HK-2 (cell line): ENCODE measurements around the gene KIAA2012.

Source experiments
- DNase-seq: peaks from one replicate; pipeline ENCODE4 v3.0.0-alpha.2; 2018; ENCODE audit not compliant: unreplicated experiment

KIAA2012 gene

DNA sequence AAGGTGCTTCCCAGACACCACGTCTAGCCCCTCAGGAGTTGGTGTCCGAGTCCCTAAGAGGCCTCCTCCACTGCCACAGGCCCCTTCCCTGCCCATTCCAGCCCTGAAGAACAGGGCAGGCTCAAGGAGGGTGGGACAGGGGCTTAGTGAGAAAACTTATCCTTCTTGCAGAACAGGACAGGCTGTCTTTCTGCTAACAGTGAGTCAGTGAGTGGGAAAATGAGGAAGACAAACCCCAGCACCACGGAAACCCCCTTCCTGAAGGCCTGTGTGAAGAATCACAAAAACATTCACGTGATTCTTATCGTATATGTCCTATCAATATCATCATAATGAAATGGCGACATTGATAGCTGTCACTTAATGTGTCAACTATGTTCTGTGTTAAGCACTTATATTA, 29.6 kb upstream of the KIAA2012 start:
- no peak for DNase-seq

DNA sequence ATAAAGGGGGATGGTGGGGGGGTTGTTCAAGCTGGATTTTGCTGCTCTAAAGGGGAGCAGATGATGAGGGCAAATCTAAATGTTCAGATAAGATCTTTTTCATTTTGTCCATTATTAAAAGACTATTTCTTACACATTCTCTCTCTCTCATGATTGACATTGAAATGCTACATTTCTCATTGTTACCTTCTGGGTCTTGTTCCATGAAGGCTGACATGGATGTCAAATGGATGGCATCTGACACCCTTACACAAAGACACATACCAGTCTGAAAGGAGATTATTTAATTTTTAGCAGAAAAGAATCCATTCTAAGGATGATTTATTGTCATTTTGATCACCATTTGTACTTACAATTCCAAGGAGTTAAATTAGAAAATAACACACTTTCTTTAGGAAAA, 28.3 kb upstream of the KIAA2012 start:
- no peak for DNase-seq

DNA sequence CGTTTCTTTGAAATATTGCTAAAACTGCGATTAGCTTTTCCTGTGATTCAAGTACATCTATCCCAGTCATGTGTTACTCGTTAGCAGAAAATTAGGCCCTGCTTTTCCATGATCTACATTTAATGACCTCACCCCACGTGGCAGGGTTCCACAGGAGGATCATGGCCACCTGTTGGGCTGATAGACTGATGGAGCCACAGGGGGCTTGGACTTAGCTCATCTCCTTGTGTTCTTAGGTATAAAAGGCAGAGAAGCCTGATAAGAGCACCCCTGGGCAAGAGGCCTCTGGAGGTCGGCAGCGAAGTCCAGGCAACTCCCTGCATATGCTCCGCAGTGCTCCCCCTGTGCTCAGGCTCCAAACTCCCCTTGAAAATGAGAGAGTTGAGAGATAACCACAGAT, 26.5 kb upstream of the KIAA2012 start:
- DNase-seq, result no peak

DNA sequence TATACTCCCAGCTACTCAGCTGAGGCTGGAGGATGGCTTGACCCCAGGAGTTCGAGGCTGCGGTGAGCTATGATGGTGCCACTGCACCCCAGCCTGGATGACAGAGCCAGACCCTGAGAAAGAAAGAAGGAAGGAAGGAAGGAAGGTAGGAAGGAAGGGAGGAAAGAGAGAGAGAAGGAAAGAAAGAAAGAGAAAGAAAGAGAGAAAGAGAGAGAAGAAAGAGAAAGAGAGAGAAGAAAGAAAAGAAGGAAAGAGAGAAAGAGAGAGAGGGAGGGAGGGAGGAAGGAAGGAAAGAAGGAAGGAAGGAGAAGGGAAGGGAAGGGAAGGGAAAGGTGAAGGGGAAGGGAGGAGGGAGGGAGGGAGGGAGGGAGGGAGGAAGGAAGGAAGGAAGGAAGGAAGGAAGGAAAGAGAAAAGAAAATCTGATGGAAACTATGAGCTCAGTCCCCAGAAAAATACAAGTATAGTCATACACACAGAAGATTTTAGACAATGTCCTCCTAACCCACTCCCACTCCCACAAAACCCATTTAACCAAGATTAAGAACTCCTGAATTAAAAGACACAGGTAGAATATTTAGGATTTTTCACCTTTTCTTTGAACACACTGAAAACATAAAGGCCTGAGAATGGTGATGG, 23.8 kb upstream of the KIAA2012 start:
- DNase-seq, result no peak

DNA sequence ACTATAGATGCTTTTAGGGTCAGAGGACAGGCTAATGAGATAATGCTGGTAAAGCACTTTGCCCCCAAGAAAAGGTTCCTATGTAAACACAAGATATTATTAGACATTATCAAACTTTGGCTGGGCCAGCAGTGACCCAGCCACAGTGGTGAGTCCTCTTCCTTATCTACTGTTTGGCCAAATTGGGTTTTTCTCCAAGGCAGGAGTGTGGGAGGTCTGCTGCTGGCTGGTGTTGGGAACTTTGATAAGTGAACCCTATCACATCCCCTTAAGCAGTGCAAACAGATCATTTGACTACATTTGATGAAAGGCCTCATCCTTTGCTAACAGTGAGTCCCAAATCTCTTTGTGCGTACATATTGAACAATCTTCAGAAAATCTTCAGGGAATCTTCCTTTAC, 23.2 kb upstream of the KIAA2012 start:
- no peak for DNase-seq

DNA sequence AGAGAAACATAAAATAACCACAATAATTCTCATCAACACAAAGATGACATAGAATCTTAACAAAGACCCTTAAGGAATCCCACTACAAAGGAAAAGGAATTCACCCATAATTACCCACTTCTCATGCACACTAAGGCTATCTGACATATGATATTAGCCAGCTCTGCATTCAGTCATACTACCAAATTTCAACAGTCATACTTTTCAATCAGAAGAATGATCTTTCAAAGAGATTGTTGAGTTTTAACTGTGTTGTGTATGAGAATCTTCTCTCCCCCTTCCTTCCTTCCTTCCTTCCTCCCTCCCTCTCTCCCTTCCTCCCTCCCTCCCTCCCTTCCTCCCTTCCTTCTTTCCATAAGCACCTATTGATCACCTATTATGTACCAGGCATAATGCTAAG, 22.4 kb upstream of the KIAA2012 start:
- no peak for DNase-seq

DNA sequence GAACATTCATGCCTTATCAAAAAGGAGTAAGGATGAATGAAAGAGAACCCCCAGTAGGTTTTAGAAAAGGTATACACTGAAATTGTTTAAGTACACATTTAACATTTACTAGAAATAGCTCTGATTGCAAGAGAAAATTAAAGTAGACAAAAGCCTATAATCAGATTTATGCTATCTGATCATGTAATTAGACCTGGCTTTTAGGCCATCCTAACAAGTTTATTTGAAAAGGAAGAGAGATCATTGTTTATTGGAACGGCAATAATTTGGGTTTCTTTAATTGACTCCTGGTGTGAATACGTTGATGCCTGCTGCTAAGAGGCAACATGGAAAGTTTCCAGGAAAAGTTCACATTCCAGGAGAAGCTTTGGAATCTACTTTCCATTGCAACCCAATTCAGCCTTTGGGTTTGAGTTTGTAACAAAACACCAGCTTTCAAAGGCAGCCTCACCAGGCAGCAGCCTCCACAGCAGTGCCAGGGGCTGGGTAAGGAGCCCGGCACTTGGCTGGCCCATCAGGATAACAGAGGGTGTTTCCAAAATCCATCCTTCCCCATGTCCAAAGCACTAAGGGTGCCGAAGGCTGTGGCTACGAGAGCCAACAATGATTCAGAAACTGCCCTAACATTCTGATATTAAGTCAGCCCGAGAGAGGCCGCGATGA, 21.4 kb upstream of the KIAA2012 start:
- DNase-seq, result no peak

DNA sequence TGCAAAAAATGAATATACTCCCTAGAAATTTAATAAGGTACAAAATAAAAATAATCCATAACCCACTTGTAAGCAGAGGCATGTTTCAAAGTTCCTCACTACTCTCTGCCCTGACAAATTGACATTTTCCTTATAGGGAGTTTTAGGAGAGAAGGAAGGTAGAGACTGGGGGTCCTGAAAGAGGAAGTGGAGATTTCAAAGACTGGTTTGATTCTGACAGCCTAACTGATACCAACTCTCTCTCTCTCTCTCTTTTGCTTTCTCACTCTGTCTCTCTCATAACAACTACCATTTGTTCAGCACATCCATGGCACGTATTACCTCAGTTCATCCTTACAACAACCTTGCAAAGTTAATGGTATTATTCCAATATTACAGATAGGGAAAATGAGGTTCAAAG, 20.8 kb upstream of the KIAA2012 start:
- DNase-seq, result no peak

DNA sequence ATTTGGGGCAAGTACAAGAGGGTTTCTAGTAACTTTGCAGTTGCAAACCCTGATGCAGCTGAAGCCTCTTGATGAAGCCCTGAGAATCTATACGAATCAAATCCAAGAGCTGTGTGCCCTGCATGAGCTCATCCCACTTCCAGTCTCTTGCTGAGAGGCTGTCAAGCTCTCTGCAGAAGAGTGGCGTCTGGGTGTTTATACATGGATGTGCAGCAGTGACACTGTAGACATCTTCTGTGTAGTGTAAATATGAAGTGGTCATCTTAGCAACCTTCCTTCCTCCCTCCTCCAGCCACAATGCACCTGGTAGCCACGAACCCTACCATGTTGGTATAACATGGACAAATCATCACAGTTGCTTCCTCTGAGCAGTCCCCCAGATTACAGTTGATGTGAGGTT, 18.4 kb upstream of the KIAA2012 start:
- no peak for DNase-seq

DNA sequence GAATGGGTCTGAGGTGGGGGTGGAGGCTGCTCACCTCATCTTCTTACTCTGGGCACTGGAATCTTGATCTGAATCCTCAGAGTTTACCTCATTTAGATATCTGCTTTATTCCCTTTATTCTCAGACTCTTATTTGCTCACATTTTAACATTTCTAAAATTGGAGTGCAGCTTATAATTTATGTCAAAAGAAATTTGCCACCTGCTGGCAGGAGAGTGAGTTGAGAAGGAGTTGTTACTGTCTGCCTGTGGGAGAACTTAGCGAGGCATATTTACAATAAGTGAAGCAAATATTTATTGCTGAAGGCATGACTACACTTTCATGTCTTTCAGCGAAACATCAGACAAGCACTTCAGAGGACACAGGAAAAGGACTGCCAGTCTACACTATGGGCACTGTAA, 16.4 kb upstream of the KIAA2012 start:
- DNase-seq, result no peak

DNA sequence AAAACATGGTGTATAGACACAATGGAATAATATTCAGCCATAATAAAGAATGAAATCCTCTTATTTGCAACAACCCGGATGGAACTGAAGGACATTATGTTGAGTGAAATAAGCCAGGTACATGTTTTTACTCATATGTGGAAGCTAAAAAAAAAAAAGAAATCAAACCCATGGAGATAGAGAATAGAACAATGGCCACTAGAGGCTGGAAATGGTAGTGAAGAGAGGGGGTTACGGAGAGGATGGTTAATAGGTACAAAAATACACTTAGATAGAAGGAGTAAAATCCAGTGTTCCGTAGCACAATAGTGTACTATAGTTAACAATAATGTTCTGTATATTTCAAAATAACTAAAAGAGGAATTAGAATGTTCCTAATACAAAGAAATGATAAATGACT, 12.8 kb upstream of the KIAA2012 start:
- no peak for DNase-seq

DNA sequence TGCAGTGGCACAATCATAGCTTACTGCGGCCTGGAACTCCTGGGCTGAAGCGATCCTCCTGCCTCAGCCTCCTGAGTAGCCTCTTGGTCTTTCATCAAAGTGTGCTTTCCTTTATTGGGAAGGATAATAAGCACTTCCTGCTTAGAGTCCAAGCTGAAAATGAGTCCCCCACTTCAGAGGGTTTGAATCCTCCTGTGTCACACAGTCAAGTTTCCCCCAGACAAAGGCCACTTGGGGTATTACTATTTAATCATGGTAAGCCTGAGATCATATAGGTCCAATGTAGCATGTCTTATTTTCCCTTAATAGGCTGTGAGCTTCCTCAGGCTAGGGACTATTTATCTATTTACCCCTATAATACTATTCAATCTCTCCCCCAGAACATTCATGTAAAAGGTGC, 11.4 kb upstream of the KIAA2012 start:
- DNase-seq, result no peak

DNA sequence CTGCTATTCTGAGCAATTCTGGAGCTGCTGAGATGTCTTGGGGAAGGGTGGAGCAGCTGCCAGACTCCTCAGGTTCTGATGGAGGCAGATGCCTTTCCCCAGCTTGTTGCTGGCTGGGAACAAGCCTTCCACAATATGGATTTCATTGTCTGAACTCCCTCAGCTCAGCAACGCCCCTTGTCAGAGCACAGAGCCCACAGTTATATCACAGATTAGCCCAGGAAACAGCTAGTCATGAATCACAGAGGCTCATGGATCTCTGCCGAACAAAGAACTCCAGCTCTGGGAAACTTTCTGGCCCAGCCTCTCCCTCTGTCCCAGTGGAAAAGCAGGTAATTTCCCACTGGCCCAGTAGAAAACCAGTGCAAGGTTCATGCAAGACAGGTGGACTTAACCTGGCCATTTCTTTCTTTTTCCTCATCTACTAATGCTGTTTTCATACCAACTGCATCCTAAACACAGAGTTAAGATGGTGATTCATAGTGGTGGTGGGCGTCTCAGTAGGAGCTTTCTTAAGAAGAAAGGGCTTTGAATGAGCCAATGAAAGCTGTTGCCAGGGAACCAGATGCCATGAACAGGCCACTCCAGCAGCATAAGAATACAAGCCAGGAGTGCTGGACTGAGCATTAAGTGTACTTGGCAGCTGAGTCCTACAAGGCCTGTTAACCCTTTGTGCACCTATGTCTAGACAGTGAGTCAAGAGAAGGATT, 8.7 kb upstream of the KIAA2012 start:
- DNase-seq, result no peak

DNA sequence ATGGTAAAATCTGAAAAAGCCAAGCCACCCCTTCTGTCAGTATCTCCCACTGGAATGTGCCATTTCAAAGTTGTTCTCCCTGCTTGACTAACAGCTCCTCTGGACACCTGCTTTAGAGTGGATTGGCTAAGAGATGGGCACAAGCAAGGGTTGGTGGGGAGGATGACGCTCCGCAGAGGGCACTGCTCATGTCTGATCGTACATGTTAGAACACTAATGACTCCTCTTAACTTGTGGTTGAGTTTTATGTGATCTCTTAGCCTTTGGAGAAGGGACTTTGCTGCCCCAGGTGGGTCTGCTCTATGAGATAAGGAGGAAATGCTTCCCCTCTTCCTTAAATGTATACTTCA, 8.2 kb upstream of the KIAA2012 start:
- DNase-seq, result no peak

DNA sequence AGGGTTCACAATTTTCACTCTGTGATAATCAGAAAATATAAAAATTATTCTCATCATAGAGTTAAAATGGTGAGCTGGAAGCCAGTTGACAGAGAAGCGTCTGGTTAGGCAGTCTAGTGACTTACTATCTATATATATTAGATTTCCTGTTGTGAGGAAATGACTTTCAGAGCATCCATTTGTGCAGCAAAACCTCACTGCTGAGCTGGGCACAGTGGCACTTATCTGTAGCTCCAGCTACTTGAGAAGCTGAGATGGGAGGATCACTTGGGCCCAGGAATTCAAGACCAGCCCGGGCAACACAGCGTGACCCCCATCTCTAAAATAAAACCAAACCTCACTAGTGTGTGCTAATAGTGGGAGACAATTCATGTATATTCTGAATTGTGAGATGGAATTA, 7.2 kb upstream of the KIAA2012 start:
- no peak for DNase-seq

DNA sequence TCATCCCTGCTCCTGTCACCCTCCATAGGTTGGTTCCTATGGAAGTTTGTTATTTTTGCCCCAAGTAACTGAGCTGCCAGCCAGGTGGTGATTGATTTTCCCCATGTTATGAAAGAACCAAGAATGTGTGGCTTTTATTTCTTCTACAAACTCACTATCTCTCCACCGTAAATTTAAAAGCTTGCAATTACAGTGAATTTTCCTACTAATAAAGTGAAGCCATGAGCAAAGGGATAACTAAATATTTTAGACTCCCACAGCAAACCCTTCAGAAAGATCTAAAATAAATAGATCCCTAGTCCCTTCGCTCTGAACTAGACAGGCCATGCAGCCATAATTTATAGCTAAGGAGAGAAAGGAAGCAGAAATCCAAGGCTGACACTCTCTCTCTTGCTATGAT, 6.2 kb upstream of the KIAA2012 start:
- no peak for DNase-seq

DNA sequence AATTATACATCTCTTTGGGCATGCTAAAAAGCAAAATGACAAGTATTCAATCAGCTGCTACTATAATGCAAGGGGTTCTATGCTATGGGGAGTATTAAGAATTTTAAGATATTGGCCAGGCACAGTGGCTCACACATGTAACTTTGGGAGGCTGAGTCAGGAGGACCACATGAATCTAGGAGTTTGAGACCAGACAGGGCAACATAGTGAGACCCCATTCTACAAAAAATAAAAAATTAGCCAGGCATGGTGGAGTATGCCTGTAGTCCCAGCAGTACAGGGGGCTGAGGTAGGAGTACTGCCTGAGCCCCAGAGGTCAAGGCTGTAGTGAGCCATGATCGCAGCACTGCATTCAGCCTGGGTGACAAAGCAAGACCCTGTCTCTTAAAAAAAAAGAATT, 5.5 kb upstream of the KIAA2012 start:
- DNase-seq, result no peak

DNA sequence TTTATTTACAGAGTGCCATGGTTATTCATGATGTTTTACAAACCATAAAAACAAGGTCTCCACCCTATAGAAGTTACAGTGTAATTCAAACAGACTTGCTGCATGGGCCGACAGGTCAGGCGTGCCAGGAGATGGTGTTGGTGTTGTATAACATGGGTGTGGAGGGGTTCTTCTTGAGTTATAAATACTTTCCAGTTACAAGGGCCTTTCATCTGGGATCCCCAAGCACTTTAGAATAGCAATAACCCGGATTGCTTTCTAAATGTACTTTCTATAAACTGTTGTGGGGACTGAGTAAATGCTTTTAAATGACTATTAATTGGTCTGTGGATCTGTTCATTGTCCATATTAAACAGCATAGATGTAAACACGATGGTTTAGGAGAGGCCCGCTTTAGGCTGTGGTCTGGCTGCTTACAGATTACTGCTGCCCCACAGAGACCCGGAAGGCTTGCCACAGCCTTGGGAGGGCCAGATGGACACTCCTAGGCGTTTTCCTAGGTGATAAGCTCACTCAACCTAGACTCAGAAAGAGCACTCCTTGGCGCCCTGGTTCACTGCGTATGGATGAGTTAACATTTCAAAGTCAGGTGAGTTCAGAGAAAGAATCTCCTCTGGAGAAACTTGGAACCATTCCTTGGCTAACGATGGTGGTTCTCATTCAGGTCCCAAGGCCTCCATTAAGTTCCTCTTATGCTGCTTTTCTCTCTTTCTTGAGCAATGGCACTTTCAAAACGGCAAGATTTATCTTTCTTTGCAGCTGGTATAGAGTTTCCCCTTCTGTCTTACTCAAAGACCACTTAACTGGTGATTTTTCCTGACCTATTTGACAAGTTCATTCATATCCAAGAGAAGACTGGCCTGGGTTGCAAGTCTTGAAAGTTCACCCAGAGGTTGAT, 3.6 kb upstream of the KIAA2012 start:
- DNase-seq, result no peak

DNA sequence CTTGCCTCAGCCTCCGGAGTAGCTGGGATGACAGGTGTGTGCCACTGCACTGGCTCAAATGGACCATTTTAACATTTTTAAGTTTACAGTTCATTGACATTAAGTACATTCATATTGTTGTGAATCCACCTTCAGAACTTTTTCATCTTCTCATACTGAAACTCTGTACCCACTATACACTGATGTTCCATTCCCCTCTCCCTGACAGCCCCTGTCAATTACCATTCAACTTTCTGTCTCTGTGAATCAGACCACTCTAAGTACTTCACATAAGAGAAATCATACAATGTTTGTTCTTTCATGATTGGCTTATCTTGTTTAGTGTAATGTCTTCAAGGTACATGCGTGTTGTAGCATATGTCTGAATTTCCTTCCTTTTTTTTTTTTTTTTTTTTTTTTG, 1.9 kb upstream of the KIAA2012 start:
- DNase-seq, result no peak

DNA sequence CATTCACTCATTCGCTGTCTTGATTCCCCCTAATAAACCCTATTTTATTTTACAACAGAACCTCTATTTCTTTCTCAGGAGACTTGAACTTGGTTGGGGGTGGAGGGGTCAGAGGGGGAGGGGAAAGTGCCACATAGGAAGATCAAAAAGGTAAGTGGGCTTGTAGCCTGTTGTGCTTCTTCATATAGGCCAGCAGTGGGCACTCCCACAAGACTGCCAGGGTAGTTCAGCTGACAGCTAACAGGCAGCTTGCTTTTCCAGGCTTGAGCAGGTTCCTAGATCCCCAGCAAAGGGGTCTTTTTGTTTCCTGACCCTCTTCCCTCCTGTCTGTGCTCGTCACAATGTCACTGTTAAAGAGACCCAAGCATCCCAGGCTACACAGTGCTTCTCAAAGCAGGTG, 829 bp upstream of the KIAA2012 start:
- DNase-seq, result no peak

DNA sequence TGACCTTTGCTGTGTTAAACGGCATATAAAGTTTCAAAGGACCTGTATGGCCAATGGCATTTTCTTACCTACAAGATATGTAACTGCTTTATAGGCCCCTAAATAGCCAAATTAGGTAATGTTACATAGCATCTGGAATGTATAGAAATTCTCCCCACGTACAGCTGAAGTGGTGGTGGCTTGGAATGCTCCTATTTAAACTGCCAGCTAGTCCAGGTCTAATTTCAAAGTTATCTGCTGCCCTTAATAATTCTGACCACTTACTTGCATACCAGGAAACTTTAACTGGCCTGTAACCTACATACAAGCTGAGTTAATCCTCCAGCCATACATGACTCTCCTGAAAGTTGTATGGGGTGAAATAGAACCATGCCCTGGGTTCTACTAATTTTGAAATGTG, 1.3 kb downstream of the KIAA2012 start:
- DNase-seq, result no peak

DNA sequence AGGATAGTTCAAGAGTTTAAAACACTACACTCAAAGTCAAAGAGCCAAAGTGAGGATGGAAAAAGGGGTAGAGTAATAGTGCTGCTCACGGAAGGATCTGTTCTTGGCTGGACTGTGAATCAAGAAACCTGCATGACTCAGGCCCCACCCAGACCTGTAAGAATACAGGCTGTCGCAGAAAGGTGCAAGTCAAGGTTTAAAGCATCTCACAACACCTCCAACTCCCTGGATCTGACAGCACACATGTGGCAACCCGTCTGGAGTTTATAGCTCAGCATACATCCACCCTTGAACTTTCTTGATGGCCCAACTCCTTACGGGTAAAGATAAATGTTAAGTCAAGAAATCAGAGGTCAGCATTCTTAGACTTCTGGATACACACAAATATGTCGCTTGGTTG, 6.3 kb downstream of the KIAA2012 start:
- DNase-seq, result no peak

DNA sequence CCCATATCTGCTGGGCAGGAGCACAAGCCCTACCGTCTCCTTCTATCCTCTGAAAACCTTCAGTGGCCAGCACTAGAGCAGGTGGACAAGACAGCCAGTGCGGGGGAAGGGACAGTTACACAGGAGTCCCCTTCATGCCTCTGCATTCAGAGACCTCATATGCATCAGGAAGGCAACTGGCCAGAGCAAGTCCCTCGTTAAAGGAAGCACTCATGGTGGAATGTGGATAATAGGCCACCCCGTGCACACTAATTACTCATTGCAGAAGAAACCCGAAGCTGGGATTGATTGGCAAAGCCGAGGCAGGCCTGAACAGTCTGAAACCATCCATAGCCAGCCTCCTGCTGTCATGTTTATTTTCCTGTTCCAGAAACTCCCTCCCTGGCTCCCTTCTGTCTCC, 11.2 kb downstream of the KIAA2012 start:
- DNase-seq, result no peak
